MCF 10A (cell line): Measurements from ENCODE around the gene CCNL1. TPM values are rescaled to one million over a fixed set of nuclear protein-coding genes. Genes with fewer than 3 reads are reported as not detected.

Source experiments
- Bru-seq: library from RNA; stranded (reverse); fragments of 400-500 nt; gene quantifications from one replicate; lab custom pipeline; 2021; lab: Mats Ljungman, UMichigan
- BruChase-seq, 2 experiments: library from RNA; stranded (reverse); fragments of 400-500 nt; gene quantifications; one replicate each; lab custom pipeline; 2021; lab: Mats Ljungman, UMichigan
- BruUV-seq: library from RNA; stranded (reverse); fragments of 400-500 nt; replicated peaks from 2 replicates; lab custom pipeline; 2021; lab: Mats Ljungman, UMichigan
- CTCF ChIA-PET: fragments of 300-600 bp; sonication (Branson Sonifier 250); formaldehyde crosslinking; extraction: SDS; loops from one replicate; lab custom pipeline; 2021; ENCODE audit warnings: antibody characterized with exemption, inconsistent platforms; lab: Yijun Ruan, JAX
- POLR2A ChIA-PET: fragments of 300-600, 350-650 bp; sonication (Branson Sonifier 250); formaldehyde crosslinking; extraction: SDS; loops from one replicate; lab custom pipeline; 2020; ENCODE audit warnings: antibody characterized with exemption, inconsistent platforms; lab: Yijun Ruan, JAX
- DNase-seq: peaks from one replicate; pipeline ENCODE4 v3.0.0-alpha.2; 2018; ENCODE audit not compliant: unreplicated experiment
- H3K27ac Mint-ChIP-seq: one replicate; pipeline ENCODE4 v1.8.0; 2022; ENCODE audit warnings: mild to moderate bottlenecking, low read depth, mixed read lengths; ENCODE audit not compliant: unreplicated experiment
- H3K27me3 Mint-ChIP-seq: one replicate; pipeline ENCODE4 v1.8.0; 2022; ENCODE audit warnings: mixed read lengths; ENCODE audit not compliant: insufficient read depth, unreplicated experiment
- H3K36me3 Mint-ChIP-seq: one replicate; pipeline ENCODE4 v1.8.0; 2022; ENCODE audit warnings: mild to moderate bottlenecking, moderate library complexity, mixed read lengths; ENCODE audit not compliant: insufficient read depth, unreplicated experiment
- H3K4me1 Mint-ChIP-seq: one replicate; pipeline ENCODE4 v1.8.0; 2022; ENCODE audit warnings: mixed read lengths; ENCODE audit not compliant: insufficient read depth, unreplicated experiment
- H3K4me3 Mint-ChIP-seq: one replicate; pipeline ENCODE4 v1.8.0; 2022; ENCODE audit warnings: mild to moderate bottlenecking, moderate library complexity, mixed read lengths; ENCODE audit not compliant: unreplicated experiment
- H3K9me3 Mint-ChIP-seq: one replicate; pipeline ENCODE4 v1.8.0; 2022; ENCODE audit warnings: mixed read lengths; ENCODE audit not compliant: unreplicated experiment
- CTCF ChIP-seq: fragments of 200-600 bp; IDR thresholded peaks from one replicate; pipeline ENCODE4 v1.8.0; 2022; ENCODE audit warnings: antibody characterized with exemption, mild to moderate bottlenecking; ENCODE audit not compliant: unreplicated experiment
- intact Hi-C: fragments of 100-400 bp; cut with micrococcal nuclease; formaldehyde crosslinking; loops from 2 replicates; pipeline ENCODE4 v1.14.1; 2022
- long read RNA-seq: library from polyadenylated mRNA; stranded (forward); transcript quantifications from one replicate; pipeline ENCODE4 v2.0.0, GENCODE V29; 2022
- total RNA-seq: library from RNA; stranded (reverse); gene quantifications from 2 replicates; pipeline ENCODE4 v1.2.3, GENCODE V29; 2022

CCNL1 gene
- total RNA-seq: 103 and 112 TPM in 2 replicates
- percentile 100 among the genes with signal in this experiment for Bru-seq, nascent RNA
- BruChase-seq, experiment 1, labeled RNA remaining after a 6-hour chase: percentile 90 among the genes with signal in this experiment
- BruChase-seq, experiment 2, labeled RNA remaining after a 2-hour chase: percentile 99 among the genes with signal in this experiment
- long read RNA-seq, full-length matches to known transcripts: 56 of 112 reads
- long read RNA-seq, partial matches to known transcripts: 5 of 112 reads
- long read RNA-seq, other reads (novel, unspliced or antisense): 51 of 112 reads

- intact Hi-C loops: loop anchor here (1.0 to 5.0 kb wide), 3 partner anchors 15 to 287 kb away; no protein-coding TSS in a partner anchor
- ChIA-PET POLR2A (interaction anchor here (0.5 to 6.4 kb wide), 61 partner anchors 9 to 1485 kb away, joined by 3 to 618 read pairs (median 5); partner anchors contain the start of genes GFM1, LEKR1, PTX3 and RSRC1), CTCF (interaction anchor here (0.7 to 5.8 kb wide), 12 partner anchors 9 to 1011 kb away, joined by 3 to 38 read pairs (median 4); no protein-coding TSS in a partner anchor)
- DNase-seq: peak; percentile 97
- no peak for TF ChIP-seq CTCF
- BruUV-seq: TSS peak; percentile 86
- no peaks in the 10 kb centered on the region for H3K27me3 Mint-ChIP-seq
- no peaks in the 10 kb centered on the region for H3K9me3 Mint-ChIP-seq
- H3K36me3 Mint-ChIP-seq: peaks cover 72% of the 10 kb centered on the region
- H3K27ac Mint-ChIP-seq: peak within 1 kb of the TSS; percentile 100
- H3K4me1 Mint-ChIP-seq: peaks cover 19% of the 10 kb centered on the region
- H3K4me3 Mint-ChIP-seq: peak within 1 kb of the TSS; percentile 97
These were observed at the start of gene CCNL1 for GRCh38 chr3:157159762-157160657. Gene CCNL1, minus strand, starts transcription at chr3:157160147. Its CDS starts 53 bp downstream, at chr3:157160094.

- intact Hi-C loops: loop anchor here (1.0 to 10.0 kb wide), 6 partner anchors 34 to 1208 kb away; no protein-coding TSS in a partner anchor
- H3K9me3 Mint-ChIP-seq: no peaks in the 10 kb centered on the region
- TF ChIP-seq CTCF: no peak
- no peak overlapping the region for H3K4me3 Mint-ChIP-seq
- no peak for DNase-seq
- no peak overlapping the region for H3K27ac Mint-ChIP-seq
- POLR2A ChIA-PET: interaction anchor here (0.8 to 2.1 kb wide), 5 partner anchors 29 to 288 kb away, joined by 3 to 9 read pairs (median 4); partner anchors contain the start of gene CCNL1
- no peaks in the 10 kb centered on the region for H3K27me3 Mint-ChIP-seq
- CTCF ChIA-PET: interaction anchor here (0.5 to 14.1 kb wide), 17 partner anchors 9 to 1326 kb away, joined by 3 to 282 read pairs (median 4); no protein-coding TSS in a partner anchor
- no TSS peak for BruUV-seq
- H3K36me3 Mint-ChIP-seq: no peaks in the 10 kb centered on the region
- H3K4me1 Mint-ChIP-seq: no peaks in the 10 kb centered on the region
These were observed 44.9 kb upstream of the CCNL1 start for GRCh38 chr3:157204880-157205279.

- TF ChIP-seq CTCF: peak; percentile 39
- Mint-ChIP-seq H3K9me3 (no peaks in the 10 kb centered on the region), H3K4me3 (no peak overlapping the region), H3K36me3 (no peaks in the 10 kb centered on the region), H3K27ac (no peak overlapping the region), H3K4me1 (no peaks in the 10 kb centered on the region), H3K27me3 (no peaks in the 10 kb centered on the region)
- intact Hi-C loops: loop anchor here (1.0 to 10.0 kb wide), 6 partner anchors 34 to 1207 kb away; no protein-coding TSS in a partner anchor
- CTCF ChIA-PET: interaction anchor here (0.5 to 14.1 kb wide), 14 partner anchors 9 to 1327 kb away, joined by 3 to 282 read pairs (median 4); no protein-coding TSS in a partner anchor
- DNase-seq: peak; percentile 49
- BruUV-seq: no TSS peak
- POLR2A ChIA-PET: interaction anchor here (0.7 to 2.1 kb wide), 6 partner anchors 29 to 289 kb away, joined by 3 to 9 read pairs (median 4); partner anchors contain the start of gene CCNL1
These were observed 44.5 kb upstream of the CCNL1 start for GRCh38 chr3:157204431-157204830.
